ENCODE data around the gene GALM.
"Not testable (repeated sequence)": the region's sequence is repeated elsewhere in the genome, so short reads cannot be mapped to it uniquely, and the experiment has no call there.

GALM gene

GRCh38 chr2:38682620-38683019, 16.7 kb downstream of the GALM start:
- not testable (repeated sequence) for DNase-seq

DNA sequence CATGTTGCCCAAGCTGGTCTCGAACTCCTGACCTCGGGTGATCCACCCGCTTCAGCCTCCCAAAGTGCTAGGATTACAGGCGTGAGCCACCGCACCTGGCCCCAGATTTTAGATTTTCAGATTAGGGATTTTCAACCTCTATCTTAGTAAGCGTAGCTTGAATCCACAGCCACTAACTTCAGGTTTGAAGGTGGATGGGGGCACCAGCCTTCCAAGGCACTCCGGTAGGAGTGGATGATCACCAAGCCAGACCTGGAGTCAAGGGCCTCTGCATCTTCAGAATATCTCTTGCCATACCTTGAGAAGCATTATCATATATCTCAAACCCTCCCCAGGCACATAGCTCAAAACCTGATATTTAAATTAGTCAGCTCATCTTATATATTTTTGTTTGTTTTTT, 17.9 kb downstream of the GALM start:
- DNase-seq, result no peak

- no peak for DNase-seq
These were observed 19.3 kb downstream of the GALM start for GRCh38 chr2:38685116-38685735.

DNA sequence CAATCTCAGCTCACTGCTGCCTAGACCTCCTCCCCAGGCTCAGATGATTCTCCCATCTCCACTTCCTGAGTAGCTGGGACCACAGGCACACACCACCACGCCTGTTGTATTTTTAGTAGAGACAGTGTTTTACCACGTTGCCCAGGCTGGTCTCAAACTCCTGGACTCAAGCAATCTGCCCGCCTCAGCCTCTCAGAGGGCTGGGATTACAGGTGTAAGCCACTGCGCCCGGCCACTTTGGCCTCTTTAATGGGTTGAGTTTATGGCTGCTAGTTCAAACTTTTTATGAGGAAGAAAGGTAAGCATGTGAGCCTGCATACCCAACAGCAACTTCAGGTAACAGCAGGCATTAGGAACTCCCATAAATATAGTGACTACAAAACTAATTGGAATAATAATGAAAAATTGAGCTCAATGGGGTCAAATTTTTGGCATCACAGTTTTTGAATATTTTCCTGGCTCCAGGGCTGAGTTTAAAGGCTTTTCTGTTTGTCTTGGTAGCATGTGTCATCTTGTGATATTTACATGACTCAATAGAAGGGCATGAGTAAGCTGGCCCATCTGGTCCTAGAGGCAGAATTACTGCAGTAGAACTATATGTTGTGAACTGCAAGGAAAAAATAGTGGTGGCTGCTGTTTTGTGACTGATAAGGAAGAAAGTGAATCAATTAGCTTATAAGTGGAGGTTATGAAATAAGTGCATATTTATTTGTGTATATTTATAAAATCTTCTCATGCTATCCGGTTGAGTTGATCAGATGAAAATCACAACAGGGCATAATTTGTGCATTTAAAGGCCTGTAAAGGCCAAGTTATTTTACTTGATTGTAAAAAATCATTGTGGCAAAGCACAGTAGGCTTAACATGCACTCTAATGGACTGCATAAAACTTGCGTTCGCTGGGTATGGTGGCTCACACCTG, 24.8 kb downstream of the GALM start:
- DNase-seq, result peak in 1 of 2 experiments; percentile 9

DNA sequence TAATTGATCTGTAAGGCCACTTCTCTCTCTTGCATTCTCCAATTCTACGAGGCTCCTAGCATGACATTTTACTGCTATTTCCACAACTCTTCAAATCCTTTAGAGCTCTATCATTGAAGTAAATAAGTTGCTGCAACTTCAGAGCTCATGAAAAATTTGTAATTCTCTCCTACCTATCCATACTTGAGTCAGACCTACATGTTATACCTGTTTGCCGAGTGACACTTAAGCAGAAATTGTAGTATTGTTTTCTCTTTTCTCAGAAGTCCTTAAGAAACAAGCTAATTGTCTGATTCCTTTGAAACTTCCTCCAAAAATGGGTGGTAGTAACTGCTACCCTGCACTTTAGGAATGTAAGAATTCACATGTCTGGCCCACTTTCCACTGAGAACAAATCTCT, 26.1 kb downstream of the GALM start:
- DNase-seq, result no peak

DNA sequence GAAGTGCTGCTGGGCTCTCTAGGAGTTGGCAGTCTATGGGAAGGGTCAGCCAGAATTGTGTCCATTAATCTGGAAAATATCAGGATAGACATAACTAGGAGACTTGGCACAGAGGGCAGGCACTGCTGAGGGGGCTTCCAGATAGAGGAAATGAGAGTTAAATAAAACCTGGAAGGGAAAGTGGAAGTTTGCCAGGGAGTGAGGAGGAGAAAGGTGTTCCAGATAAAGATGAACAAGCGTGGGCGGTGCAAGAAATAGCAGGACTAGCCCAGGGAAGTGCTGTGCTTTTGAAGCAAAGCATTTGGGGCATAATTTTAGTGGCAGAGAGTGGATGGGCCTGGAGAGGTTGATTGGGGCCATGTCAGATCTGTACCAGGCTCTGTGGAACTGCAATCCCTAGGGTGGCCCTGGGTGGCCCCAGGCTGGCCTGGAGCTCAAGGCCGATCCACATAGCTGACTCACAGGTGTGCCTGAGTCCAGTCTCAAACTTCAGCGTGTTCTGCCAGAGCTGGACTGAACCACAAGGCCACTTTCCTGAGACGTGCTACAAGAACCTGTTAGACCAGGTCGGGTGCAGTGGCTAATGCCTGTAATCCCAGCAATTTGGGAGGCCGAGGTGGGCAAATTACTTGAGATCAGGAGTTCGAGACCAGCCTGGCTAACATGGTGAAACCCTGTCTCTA, 26.9 kb downstream of the GALM start:
- DNase-seq, result no peak

GRCh38 chr2:38697116-38697840, 31.4 kb downstream of the GALM start:
- no peak for DNase-seq

DNA sequence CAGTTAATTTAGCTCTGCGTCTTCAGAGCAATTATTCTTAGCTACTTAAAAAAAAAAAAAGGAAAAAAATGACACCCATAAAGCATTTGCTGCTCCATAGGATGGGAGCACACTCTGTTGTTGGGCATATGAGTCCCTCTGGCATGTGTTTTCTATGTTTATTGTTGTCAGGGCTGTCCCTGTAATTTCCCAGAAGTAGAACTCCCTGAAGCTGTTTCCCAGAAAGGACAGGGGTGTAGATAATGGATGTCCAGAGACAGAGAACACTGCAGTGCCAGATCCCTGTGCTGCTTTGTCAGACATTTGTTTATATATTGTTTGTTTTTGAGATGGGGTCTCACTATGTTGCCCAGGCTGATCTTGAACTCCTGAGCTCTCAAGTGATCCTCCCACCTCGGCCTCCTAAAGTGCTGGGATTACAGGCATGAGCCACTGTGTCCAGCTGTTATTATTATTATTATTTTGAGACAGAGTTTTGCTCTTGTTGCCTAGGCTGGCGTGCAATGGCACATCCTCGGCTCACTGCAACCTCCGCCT, 32.6 kb downstream of the GALM start:
- DNase-seq, result no peak

DNA sequence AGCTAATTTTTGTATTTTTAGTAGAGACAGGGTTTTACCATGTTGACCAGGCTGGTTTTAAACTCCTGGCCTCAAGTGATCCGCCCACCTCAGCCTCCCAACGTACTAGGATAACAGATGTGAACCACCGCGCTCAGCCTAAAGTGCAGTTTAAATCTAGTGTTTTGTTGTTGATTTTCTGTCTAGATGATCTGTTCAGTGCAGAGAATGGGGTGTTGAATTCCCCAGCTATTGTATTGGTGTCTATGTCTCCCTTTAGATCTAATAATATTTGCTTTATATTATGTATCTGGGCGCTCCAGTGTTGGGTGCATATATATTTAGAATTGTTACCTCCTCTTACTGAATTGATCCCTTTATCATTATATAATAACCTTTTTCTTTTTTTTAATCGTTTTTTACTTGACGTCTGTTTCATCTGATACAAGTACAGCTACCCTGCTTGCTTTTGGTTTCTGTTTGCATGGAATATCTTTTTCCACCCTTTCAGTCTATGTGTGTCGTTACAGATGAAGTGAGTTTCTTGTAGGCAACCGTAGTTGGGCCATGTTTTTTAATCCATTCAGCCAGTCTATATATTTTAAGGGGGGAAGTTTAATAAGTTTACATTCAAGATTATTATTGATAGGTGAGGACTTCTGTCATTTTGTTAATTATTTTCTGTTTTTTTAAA, 34.3 kb downstream of the GALM start:
- no peak for DNase-seq

GRCh38 chr2:38700881-38701458, 35.1 kb downstream of the GALM start:
- no peak for DNase-seq

- no peak for DNase-seq
These were observed 35.6 kb downstream of the GALM start for GRCh38 chr2:38701542-38701941.

GRCh38 chr2:38702413-38702812, 36.5 kb downstream of the GALM start:
- DNase-seq, result no peak

- not testable (repeated sequence) for DNase-seq
These were observed 37.4 kb downstream of the GALM start for GRCh38 chr2:38703336-38703735.

- DNase-seq, result no peak
These were observed 38.8 kb downstream of the GALM start for GRCh38 chr2:38704664-38705063.

DNA sequence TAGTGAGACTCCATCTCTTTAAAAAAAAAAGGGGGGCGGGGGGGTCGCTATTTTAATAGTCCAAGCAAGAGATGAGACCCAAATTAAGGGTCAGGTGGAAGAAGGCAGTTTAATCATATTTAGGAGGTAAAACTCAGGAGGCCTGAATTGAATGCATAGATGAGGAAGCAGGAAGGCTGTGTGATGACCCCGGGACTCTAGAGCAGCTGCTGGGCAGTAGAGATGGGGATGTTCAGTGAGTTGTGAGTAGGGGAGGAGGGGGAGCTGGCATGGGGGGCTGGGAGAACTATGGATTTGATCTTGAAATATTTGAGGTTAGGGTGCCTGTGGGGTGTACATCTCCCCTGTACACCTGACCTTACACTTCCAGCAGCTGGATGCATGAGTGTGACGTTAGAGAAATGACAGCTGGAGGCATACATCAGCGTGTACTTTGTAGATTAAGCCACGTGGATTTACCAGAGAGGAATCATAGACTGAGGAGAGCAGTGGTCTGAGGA, 41.0 kb downstream of the GALM start:
- no peak for DNase-seq

DNA sequence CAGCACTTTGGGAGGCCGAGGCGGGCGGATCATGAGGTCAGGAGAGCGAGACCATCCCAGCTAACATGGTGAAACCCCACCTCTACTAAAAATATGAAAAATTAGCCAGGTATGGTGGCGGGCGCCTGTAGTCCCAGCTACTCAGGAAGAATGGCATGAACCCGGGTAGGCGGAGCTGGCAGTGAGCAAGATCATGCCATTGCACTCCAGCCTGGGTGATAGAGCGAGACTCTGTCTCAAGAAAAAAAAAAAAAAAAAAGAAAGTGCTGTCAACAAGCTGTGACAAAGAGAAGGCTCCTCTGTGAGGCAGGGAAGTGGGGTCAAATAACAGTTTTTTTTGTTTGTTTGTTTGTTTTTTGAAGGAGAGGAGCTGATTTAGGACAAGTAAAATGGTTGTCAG, 42.6 kb downstream of the GALM start:
- not testable (repeated sequence) for DNase-seq

GRCh38 chr2:38708900-38709566, 43.1 kb downstream of the GALM start:
- DNase-seq, result no peak

DNA sequence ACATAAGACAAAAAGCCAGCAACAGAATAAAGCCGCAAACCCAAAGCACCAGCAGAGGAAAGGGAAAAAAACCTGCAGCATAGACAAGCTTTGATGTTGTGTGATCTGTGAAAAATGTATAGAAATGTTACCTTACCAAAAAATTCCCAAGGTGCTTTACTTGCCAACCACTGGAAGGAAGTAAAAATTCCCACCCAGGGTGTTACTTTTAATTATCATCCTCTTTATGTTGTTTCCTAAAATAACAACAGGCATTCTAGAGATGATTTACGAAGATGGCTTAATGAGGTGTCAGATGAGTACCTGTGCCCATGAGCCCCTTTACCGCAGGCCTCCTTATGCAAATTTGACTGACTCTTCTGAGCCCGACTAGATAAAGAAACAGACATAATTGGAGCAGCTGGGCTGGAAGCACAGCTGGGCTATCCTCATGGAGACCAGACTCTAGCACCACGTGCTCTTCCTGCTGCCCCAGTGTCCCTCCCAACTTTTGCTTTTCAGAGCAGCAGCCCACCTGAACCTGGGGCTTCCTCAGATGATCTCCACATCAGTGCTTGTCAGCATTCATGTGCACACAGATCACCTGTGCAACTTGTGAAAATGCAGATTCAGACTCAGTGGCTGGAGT, 43.8 kb downstream of the GALM start:
- peak in 1 of 2 experiments; percentile 24 for DNase-seq

GRCh38 chr2:38711558-38711957, 45.6 kb downstream of the GALM start:
- no peak for DNase-seq

- no peak for DNase-seq
These were observed 46.5 kb downstream of the GALM start for GRCh38 chr2:38712413-38712812.

DNA sequence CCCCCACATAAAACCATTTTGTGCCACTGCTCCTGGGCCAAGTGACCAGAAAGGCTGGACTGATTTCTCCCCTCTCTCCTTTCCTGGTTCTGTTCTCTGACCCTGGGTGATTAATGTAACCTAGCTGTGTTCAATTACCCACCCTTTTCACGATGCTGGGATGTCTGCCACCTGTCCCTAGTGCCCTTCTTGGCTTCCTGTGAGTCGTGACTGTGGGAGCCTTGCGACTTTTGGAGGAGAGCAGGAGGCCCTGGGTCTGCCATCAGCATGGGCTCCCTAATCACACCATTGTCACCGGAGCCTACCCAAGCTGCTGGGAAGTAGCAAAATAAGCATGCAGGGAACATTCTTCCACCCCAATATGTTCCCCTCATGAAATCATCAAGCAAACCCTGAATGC, 47.0 kb downstream of the GALM start:
- no peak for DNase-seq

Measured in NCI-H524 (cell line).